ENCODE results near the gene GDPD4. TPM values are rescaled to one million over a fixed set of nuclear protein-coding genes. Genes with fewer than 3 reads are reported as not detected.

Gene GDPD4
- total RNA-seq, 1 donor, result not detected

DNA sequence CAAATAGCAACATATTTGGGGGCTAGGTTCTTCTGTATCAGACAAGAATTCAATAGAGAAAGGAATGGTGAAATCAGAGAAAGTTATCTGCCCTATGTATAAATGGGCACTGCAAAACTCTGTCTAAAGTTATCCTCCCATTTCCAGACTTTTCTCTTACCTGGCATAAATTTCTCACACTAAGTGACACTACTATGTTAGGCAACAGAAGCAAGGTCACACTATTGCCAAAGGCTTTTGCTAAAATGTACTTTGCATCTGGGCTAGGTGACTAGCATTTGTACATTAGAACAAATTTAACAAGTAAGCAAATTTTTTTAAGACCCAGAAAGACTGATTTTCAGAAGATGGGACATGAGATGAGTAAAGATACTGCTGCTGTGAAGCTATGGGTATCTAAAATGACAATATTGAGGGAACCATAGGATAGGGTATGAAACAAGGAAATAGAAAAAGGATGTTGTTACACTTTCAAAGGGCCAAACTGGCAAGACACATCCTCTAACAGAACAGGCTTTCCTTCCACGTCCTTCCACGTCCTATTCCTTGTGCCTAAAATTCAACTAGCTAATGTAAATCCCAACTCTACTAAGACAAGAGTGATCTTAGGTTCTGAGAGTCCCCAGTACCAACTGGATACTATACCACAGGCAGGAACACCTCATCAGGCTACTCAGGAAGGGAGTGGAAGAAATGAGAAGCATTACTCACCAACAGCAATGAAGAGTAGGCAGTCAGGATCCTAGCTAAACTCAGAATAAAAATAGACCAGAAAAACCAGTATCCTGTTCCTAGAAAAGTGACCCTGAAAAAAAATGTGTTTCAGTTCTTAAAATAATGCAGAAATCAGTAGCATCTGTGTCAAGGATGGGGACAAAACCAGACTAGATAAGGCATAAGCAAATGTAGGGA is 22.6 kb downstream of the GDPD4 start:
- no peaks in the 10 kb centered on the region for H3K9me3 ChIP-seq (ENCODE audit: low read depth, low read length)
- H3K4me1 ChIP-seq (ENCODE audit: insufficient read depth, low read length), result no peaks in the 10 kb centered on the region
- H3K27me3 ChIP-seq (ENCODE audit: insufficient read depth, low read length), result peaks cover 3% of the 10 kb centered on the region
- H3K4me3 ChIP-seq (ENCODE audit: low read length), result no peak overlapping the region

GRCh38 chr11:77276271-77276670 is 25.2 kb downstream of the GDPD4 start:
- H3K27me3 ChIP-seq (ENCODE audit: insufficient read depth, low read length), result peaks cover 3% of the 10 kb centered on the region
- H3K4me3 ChIP-seq (ENCODE audit: low read length), result no peak overlapping the region
- no peaks in the 10 kb centered on the region for H3K4me1 ChIP-seq (ENCODE audit: insufficient read depth, low read length)

GRCh38 chr11:77270921-77271320 is 30.6 kb downstream of the GDPD4 start:
- H3K4me3 ChIP-seq (ENCODE audit: low read length), result no peak overlapping the region
- no peaks in the 10 kb centered on the region for H3K4me1 ChIP-seq (ENCODE audit: insufficient read depth, low read length)
- H3K27me3 ChIP-seq (ENCODE audit: insufficient read depth, low read length), result peaks cover 6% of the 10 kb centered on the region
- no peaks in the 10 kb centered on the region for H3K9me3 ChIP-seq (ENCODE audit: low read depth, low read length)

More at GRCh38 chr11:77276271-77276670, 25.2 kb downstream of the GDPD4 start:
- H3K9me3 ChIP-seq (ENCODE audit: low read depth, low read length), result no peaks in the 10 kb centered on the region

GRCh38 chr11:77269484-77270123 is 31.9 kb downstream of the GDPD4 start:
- H3K4me1 ChIP-seq (ENCODE audit: insufficient read depth, low read length), result no peaks in the 10 kb centered on the region
- no peak overlapping the region for H3K4me3 ChIP-seq (ENCODE audit: low read length)
- peaks cover 6% of the 10 kb centered on the region for H3K27me3 ChIP-seq (ENCODE audit: insufficient read depth, low read length)
- H3K9me3 ChIP-seq (ENCODE audit: low read depth, low read length), result no peaks in the 10 kb centered on the region

DNA sequence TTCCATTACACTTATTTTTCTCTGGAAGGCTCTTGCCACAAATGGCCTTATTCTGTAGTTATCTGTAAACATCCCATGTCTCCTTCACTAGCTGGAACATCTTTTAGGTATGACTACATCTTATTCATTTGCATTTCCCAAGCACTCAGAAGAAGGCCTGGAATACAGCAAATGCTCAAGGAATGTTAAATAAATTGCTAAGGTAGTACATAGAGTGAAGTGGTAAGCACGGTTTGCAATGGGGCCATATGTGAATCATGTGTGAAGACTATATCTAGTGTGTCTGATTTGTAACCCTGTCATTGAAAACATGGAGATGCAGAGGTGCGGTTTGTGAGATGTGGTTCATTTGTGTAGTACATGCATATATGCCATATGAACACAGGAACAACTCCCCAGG is 33.5 kb downstream of the GDPD4 start:
- no peaks in the 10 kb centered on the region for H3K4me1 ChIP-seq (ENCODE audit: insufficient read depth, low read length)
- H3K4me3 ChIP-seq (ENCODE audit: low read length), result no peak overlapping the region
- H3K9me3 ChIP-seq (ENCODE audit: low read depth, low read length), result peaks cover 10% of the 10 kb centered on the region
- peaks cover 6% of the 10 kb centered on the region for H3K27me3 ChIP-seq (ENCODE audit: insufficient read depth, low read length)

DNA sequence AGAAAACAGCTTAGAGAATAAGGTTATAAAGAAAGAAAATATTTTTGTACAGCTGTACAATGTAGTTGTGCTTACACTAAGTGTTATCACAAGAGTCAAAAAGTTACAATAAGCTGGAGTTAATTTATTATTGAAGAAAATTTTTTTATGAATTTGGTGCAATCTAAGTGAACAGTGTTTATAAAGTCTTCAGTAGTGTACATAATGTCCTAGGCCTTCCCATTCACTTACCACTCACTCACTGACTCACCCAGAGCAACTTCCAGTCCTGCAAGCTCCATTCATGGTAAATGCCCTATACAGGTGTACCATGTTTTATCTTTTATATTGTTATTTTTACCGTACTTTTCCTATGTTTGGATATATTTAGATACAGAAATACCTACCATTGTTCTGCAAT is 34.7 kb downstream of the GDPD4 start:
- no peak overlapping the region for H3K4me3 ChIP-seq (ENCODE audit: low read length)
- H3K9me3 ChIP-seq (ENCODE audit: low read depth, low read length), result peaks cover 18% of the 10 kb centered on the region

DNA sequence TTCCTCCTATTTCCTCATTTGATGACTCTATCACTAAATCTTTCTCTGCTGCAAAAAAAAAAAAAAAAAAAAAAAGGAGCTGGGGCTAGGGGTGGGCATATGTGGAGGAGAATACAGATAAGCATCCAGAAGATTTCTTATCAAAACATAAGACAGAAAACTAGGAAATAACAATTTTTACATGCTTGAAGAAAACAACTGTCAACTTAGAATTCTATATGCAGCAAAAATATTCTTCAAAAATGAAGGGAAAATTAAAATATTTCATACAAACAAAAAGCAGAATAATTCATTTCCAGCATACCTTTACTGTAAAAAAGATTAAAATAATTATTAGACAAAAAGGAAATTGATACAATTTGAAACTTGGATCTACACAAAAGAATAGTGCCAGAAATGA is 38.7 kb downstream of the GDPD4 start:
- H3K27me3 ChIP-seq (ENCODE audit: insufficient read depth, low read length), result peaks cover 3% of the 10 kb centered on the region
- H3K9me3 ChIP-seq (ENCODE audit: low read depth, low read length), result peaks cover 18% of the 10 kb centered on the region
- no peaks in the 10 kb centered on the region for H3K4me1 ChIP-seq (ENCODE audit: insufficient read depth, low read length)
- H3K4me3 ChIP-seq (ENCODE audit: low read length), result no peak overlapping the region

More for the DNA sequence above, 34.7 kb downstream of the GDPD4 start:
- Histone ChIP-seq H3K4me1 (ENCODE audit: insufficient read depth, low read length) (no peaks in the 10 kb centered on the region), H3K27me3 (ENCODE audit: insufficient read depth, low read length) (peaks cover 9% of the 10 kb centered on the region)

DNA sequence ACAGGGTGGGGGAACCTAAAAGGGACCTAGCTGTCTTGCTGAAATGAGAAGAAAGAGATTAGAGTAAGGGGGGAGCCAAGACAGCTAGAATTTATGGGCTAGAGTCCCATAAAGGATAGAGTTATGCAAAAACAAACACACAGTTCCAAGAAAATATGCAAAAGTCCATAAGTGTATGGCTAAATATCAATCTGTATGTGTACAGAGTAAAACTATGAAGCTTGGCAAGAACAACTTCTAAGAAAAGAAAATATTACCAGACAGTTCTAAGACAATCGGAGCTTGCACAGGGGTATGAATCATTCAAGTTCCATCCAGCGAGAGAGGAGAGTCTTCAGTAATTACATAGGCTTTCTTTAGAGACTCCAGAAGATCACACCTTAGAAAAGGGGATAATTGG is 41.8 kb downstream of the GDPD4 start:
- Histone ChIP-seq H3K4me1 (ENCODE audit: insufficient read depth, low read length) (no peaks in the 10 kb centered on the region), H3K4me3 (ENCODE audit: low read length) (no peak overlapping the region), H3K27me3 (ENCODE audit: insufficient read depth, low read length) (peaks cover 3% of the 10 kb centered on the region), H3K9me3 (ENCODE audit: low read depth, low read length) (peaks cover 18% of the 10 kb centered on the region)

DNA sequence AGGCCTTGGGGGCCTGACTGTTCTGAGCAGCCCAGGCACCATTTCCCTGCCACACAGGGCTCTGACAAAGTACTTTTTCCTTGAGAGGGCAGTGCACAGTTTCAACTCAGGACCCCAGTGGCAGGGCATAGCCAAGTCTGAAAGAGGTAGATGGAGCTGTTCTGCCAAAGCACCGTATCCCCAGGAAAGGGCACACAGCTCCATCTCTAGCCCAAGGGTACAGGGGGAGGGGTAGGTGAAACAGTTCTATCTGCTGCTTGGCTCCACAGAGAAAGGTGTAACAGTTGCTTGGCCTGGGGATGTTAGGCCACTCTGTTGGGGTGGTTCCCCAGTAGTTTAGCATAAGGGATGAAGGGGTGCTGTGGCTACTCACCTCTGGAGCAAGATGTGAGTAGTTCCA is 47.8 kb downstream of the GDPD4 start:
- H3K27me3 ChIP-seq (ENCODE audit: insufficient read depth, low read length), result no peaks in the 10 kb centered on the region
- no peaks in the 10 kb centered on the region for H3K9me3 ChIP-seq (ENCODE audit: low read depth, low read length)
- no peaks in the 10 kb centered on the region for H3K4me1 ChIP-seq (ENCODE audit: insufficient read depth, low read length)
- H3K4me3 ChIP-seq (ENCODE audit: low read length), result no peak overlapping the region

- Histone ChIP-seq H3K4me1 (ENCODE audit: insufficient read depth, low read length) (no peaks in the 10 kb centered on the region), H3K27me3 (ENCODE audit: insufficient read depth, low read length) (no peaks in the 10 kb centered on the region), H3K9me3 (ENCODE audit: low read depth, low read length) (no peaks in the 10 kb centered on the region), H3K4me3 (ENCODE audit: low read length) (no peak overlapping the region)
These were observed 48.8 kb downstream of the GDPD4 start for GRCh38 chr11:77252555-77253270.

- no peaks in the 10 kb centered on the region for H3K9me3 ChIP-seq (ENCODE audit: low read depth, low read length)
- no peaks in the 10 kb centered on the region for H3K4me1 ChIP-seq (ENCODE audit: insufficient read depth, low read length)
- H3K4me3 ChIP-seq (ENCODE audit: low read length), result no peak overlapping the region
- no peaks in the 10 kb centered on the region for H3K27me3 ChIP-seq (ENCODE audit: insufficient read depth, low read length)
These were observed 50.4 kb downstream of the GDPD4 start for GRCh38 chr11:77250881-77251640.

GRCh38 chr11:77249427-77249826 is 52.1 kb downstream of the GDPD4 start:
- no peaks in the 10 kb centered on the region for H3K9me3 ChIP-seq (ENCODE audit: low read depth, low read length)
- no peak overlapping the region for H3K4me3 ChIP-seq (ENCODE audit: low read length)
- no peaks in the 10 kb centered on the region for H3K4me1 ChIP-seq (ENCODE audit: insufficient read depth, low read length)
- no peaks in the 10 kb centered on the region for H3K27me3 ChIP-seq (ENCODE audit: insufficient read depth, low read length)

DNA sequence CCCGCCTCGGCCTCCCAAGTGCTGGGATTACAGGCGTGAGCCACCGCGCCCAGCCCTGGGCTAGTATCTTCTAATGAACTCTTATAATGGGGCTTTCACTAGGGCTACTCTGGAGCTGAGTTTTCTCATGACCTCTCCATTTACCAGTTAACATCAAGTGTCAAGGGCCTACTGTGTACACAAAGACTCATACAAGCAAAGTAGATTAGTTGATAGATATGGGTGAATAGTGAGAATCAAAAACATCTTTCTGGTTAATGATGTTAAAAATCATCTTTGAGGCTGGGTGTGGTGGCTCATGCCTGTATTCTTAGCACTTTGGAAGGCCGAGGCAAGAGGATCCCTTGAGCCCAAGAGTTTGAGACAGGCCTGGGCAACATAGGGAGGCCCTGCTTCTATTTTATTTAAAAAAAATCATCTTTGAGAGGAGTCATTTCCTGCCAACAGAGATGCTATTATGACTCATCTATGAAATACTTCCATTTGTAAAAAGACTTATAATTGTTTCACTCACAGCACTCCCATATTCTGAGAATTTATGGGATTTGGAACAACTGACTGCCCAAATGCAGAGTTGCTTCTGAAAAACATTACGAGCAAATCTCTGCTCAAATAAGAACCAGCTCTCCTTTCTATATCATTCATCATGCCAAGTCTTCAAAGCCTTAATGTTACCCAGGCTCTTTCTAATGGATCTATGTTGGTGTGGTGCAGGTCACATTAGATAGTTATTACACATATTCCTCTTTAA is 57.0 kb downstream of the GDPD4 start:
- no peak overlapping the region for H3K4me3 ChIP-seq (ENCODE audit: low read length)
- H3K27me3 ChIP-seq (ENCODE audit: insufficient read depth, low read length), result no peaks in the 10 kb centered on the region
- H3K9me3 ChIP-seq (ENCODE audit: low read depth, low read length), result no peaks in the 10 kb centered on the region
- H3K4me1 ChIP-seq (ENCODE audit: insufficient read depth, low read length), result no peaks in the 10 kb centered on the region

DNA sequence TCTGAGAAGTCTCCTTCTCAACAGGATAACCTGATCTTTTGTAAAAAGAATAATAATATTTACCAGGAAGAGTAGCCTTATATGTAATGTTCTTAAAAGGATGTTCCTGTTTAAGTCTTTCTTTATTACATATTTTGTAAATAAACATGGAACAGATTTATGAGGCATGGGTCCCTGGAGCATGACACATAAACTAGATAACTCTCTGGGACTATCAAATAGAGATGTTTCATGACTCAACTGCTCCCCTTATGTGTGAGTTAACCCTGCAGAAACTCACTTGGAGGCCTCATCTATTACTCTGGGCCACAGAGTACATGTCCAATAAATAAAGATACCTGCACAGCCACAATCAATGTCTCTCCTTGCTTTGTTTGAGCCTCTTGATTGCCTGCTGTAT is 64.6 kb downstream of the GDPD4 start:
- Histone ChIP-seq H3K9me3 (ENCODE audit: low read depth, low read length) (no peaks in the 10 kb centered on the region), H3K4me1 (ENCODE audit: insufficient read depth, low read length) (no peaks in the 10 kb centered on the region), H3K27me3 (ENCODE audit: insufficient read depth, low read length) (no peaks in the 10 kb centered on the region), H3K4me3 (ENCODE audit: low read length) (no peak overlapping the region)
